GM10248 (cell line): ENCODE results near the gene SPSB3.

Experiments
- CTCF ChIA-PET: fragments of 300-600 bp; sonication (Branson Sonifier 250); formaldehyde crosslinking; extraction: SDS; loops from one replicate; lab custom pipeline; 2021; ENCODE audit warnings: antibody characterized with exemption; lab: Yijun Ruan, JAX
- POLR2A ChIA-PET: fragments of 350-650 bp; sonication (Branson Sonifier 250); formaldehyde crosslinking; extraction: SDS; loops from one replicate; lab custom pipeline; 2020; ENCODE audit warnings: antibody characterized with exemption; lab: Yijun Ruan, JAX
- DNase-seq: peaks from one replicate; pipeline ENCODE4 v3.0.0; 2012; ENCODE audit errors: extremely low spot score
- TF ChIP-seq, protein P1 (sequence below): IDR thresholded peaks from 2 replicates; pipeline ENCODE4 v1.5.1; 2012; ENCODE audit warnings: mild to moderate bottlenecking, low read depth; ENCODE audit errors: extremely low read depth, missing control alignments, control extremely low read depth

SPSB3 gene

GRCh38 chr16:1785846-1786170, 3.4 kb upstream of the SPSB3 start:
- TF ChIP-seq, protein P1, sequence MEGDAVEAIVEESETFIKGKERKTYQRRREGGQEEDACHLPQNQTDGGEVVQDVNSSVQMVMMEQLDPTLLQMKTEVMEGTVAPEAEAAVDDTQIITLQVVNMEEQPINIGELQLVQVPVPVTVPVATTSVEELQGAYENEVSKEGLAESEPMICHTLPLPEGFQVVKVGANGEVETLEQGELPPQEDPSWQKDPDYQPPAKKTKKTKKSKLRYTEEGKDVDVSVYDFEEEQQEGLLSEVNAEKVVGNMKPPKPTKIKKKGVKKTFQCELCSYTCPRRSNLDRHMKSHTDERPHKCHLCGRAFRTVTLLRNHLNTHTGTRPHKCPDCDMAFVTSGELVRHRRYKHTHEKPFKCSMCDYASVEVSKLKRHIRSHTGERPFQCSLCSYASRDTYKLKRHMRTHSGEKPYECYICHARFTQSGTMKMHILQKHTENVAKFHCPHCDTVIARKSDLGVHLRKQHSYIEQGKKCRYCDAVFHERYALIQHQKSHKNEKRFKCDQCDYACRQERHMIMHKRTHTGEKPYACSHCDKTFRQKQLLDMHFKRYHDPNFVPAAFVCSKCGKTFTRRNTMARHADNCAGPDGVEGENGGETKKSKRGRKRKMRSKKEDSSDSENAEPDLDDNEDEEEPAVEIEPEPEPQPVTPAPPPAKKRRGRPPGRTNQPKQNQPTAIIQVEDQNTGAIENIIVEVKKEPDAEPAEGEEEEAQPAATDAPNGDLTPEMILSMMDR: no peak
- DNase-seq: no peak
- CTCF ChIA-PET: no interaction called here
- POLR2A ChIA-PET: no interaction called here

DNA sequence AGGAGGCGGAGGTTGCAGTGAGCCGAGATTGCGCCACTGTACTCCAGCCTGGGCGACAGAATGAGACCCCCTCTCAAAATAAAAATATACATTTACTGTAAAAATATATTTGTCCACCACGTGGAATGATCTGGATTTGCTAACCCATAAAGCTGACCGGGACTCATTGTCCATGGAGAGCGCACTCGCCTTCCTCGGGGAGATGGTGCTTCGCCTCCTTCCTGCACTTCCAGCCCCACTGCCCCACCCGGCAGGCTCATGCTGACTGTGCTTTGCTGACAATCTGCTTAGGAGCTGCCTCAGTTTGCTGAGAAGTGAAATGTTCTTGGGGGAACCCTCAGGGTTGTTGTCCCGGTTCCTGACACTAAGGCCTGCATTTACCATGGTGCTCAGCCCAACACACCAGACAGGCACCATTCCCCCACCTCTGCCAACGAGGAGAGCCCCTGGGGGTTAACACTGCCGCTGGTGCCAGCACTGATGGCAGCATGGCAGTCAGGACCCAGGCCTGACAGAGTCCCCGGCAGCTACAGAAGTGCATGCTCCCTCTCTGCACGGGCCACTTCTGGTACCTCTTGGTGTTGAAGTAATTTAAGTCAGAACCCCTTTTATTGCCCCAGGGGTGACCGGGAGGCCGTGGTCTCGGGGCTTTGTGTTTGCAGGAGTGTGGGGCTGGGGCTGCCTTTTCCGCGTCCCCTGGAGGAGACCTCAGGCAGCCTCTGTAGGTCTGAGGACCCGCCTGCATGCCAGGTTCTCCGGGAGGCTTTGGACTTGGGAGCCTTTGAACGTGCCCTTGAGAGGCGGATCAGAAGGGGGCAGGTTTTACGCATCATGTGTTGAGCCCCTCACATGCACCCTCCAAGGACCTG, 2.8 kb upstream of the SPSB3 start:
- CTCF ChIA-PET: interaction anchor here (0.7 kb wide), 1 partner anchor 11 kb away, joined by 3 read pairs; no protein-coding TSS in a partner anchor
- no peak for DNase-seq
- POLR2A ChIA-PET: no interaction called here
- TF ChIP-seq, protein P1: no peak

GRCh38 chr16:1781758-1782407, 488 bp downstream of the SPSB3 start:
- ChIA-PET CTCF (interaction anchor here (1.0 to 2.0 kb wide), 9 partner anchors 8 to 1145 kb away, joined by 3 to 17 read pairs (median 5); partner anchors contain the start of genes EME2, IGFALS, MRPS34 and NME3), POLR2A (interaction anchor here (1.2 to 2.4 kb wide), 3 partner anchors 10 to 373 kb away, joined by 9 to 24 read pairs (median 11); partner anchors contain the start of genes EME2, MRPS34, NME3 and RPS2)
- DNase-seq: no peak
- TF ChIP-seq, protein P1: no peak

- ChIA-PET POLR2A (interaction anchor here (2.3 kb wide), 1 partner anchor 184 kb away, joined by 24 read pairs; the partner anchor contains the start of gene RPS2), CTCF (interaction anchor here (1.1 to 1.7 kb wide), 3 partner anchors 7 to 12 kb away, joined by 4 to 17 read pairs (median 5); partner anchors contain the start of genes EME2, IGFALS and MRPS34)
- no peak for DNase-seq
- TF ChIP-seq, protein P1: no peak
These were observed 1.1 kb downstream of the SPSB3 start for GRCh38 chr16:1781254-1781653.

GRCh38 chr16:1780677-1781072, 1.7 kb downstream of the SPSB3 start:
- no peak for DNase-seq
- CTCF ChIA-PET: no interaction called here
- TF ChIP-seq, protein P1: no peak
- POLR2A ChIA-PET: no interaction called here
